Right lobe of liver (tissue), 6 donors: ENCODE measurements around the gene ROBO2. TPM values are rescaled to one million over a fixed set of nuclear protein-coding genes. Genes with fewer than 3 reads are reported as not detected.

Experiments used
- ATAC-seq, 4 donors: fragments of 200-7000 bp; cut with Tn5 transposase; one replicate each; pipeline ENCODE4 v1.9.1; 2020; ENCODE audit warnings: mild to moderate bottlenecking in 4 of 4, moderate library complexity in 4 of 4
- DNase-seq, 3 donors: peaks; one replicate each; pipeline ENCODE4 v3.0.0-alpha.2; 2020
- H3K27ac ChIP-seq, 3 donors: fragments of 200-600 bp; one replicate each; pipeline ENCODE4 v1.8.0; 2022
- H3K27me3 ChIP-seq, 2 donors: fragments of 200-600 bp; one replicate each; pipeline ENCODE4 v1.8.0; 2022
- H3K36me3 ChIP-seq, 4 donors: fragments of 200-600 bp; sonication (generic) in 1 of 4; one replicate each; pipeline versions ENCODE4 v1.5.1 to v1.8.0; 2017 to 2022; ENCODE audit warnings: control low read depth in 1 of 4
- H3K4me1 ChIP-seq, 4 donors: fragments of 200-600 bp; sonication (generic) in 1 of 4; one replicate each; pipeline versions ENCODE4 v1.5.1 to v1.8.0; 2017 to 2022; ENCODE audit warnings: control low read depth in 1 of 4
- H3K4me3 ChIP-seq, 3 donors: fragments of 200-600 bp; one replicate each; pipeline ENCODE4 v1.8.0; 2022
- H3K9me3 ChIP-seq, 4 donors: fragments of 200-600 bp; sonication (generic) in 1 of 4; one replicate each; pipeline versions ENCODE4 v1.5.1 to v1.8.0; 2017 to 2022; ENCODE audit warnings: control low read depth in 1 of 4
- POLR2A ChIP-seq: fragments of 450-650 bp; IDR thresholded peaks from one replicate; pipeline ENCODE4 v1.6.1; 2017; ENCODE audit warnings: antibody characterized with exemption, mild to moderate bottlenecking
- WGBS: methylation state at CpG from one replicate; pipeline ENCODE4 v1.1.6; 2018; ENCODE audit warnings: low coverage, low lambda C conversion rate; ENCODE audit not compliant: insufficient coverage; ENCODE audit errors: missing lambda C conversion rate; 5-methylcytosine and 5-hydroxymethylcytosine counted together
- intact Hi-C, 2 donors: fragments of 100-400 bp; cut with DNase I; formaldehyde crosslinking; loops; one replicate each; pipeline versions ENCODE4 v1.11.2 to v1.14.1; 2022
- total RNA-seq, 6 experiments: library from RNA; depleted of rRNA in 2 of 6; stranded (reverse); fragments of >200 nt in 2 of 6; fragmentation: NEBNext Ultra II Directional in 3 of 6; extraction: Animal tissue kit (Norgen Biotek cat#: 25700) in 3 of 6; gene quantifications; one replicate each; pipeline versions ENCODE4 v1.1.0 to v1.2.4, GENCODE V29; 2016 to 2023
- TF ChIP-seq, protein P1 (sequence below), 4 donors: fragments of 200-600 bp in 3 of 4; fragments of 450-650 bp in 1 of 4; IDR thresholded peaks; one replicate each; pipeline versions ENCODE4 v1.5.1 to v1.8.0; 2016 to 2022; ENCODE audit warnings: antibody characterized with exemption in 4 of 4, mild to moderate bottlenecking in 2 of 4
- donor health status: DM: no; HTN: yes; CAD: no.
- donor health status: DM: no; HTN: no; CAD: no.
- donor health status: DM: no; HTN: no; CAD: no.
- donor health status: DM: no; HTN: yes; CAD: no.
- donor health status: DM: no; HTN: yes; CAD: no.

The ROBO2 gene
- total RNA-seq, 6 experiments from 2014 or later = 0.07 to 1.7 (median 0.67) TPM

DNA sequence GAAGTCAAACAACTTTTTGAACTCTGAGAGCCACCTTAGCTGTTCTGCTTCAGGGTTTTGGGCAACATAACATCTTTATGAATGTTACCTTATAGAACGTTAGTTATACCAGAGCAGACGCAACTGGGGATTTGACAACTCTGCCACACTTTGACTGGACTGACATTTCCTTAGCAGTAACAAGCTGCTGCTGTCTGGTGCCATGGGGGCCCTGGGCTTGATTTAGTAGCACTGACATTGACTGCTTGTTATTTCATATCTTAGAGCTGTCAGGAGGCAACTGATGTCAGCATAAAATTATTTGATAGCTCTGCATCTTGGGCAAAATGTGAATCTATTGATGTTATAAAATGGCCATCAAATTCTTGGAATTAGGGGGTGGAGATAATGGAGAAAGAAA, 285.4 kb downstream of the ROBO2 start:
- Histone ChIP-seq H3K27me3 (no peaks in the 10 kb centered on the region), H3K4me1 (no peaks in the 10 kb centered on the region), H3K27ac (no peak overlapping the region), H3K9me3 (no peaks in the 10 kb centered on the region), H3K36me3 (no peaks in the 10 kb centered on the region), H3K4me3 (no peak overlapping the region)
- DNase-seq (no peak), ATAC-seq (no peak)
- intact Hi-C loops = no loop called here
- WGBS = 88% methylated on average over 2 of the region's 2 CpGs
- TF ChIP-seq, protein P1, sequence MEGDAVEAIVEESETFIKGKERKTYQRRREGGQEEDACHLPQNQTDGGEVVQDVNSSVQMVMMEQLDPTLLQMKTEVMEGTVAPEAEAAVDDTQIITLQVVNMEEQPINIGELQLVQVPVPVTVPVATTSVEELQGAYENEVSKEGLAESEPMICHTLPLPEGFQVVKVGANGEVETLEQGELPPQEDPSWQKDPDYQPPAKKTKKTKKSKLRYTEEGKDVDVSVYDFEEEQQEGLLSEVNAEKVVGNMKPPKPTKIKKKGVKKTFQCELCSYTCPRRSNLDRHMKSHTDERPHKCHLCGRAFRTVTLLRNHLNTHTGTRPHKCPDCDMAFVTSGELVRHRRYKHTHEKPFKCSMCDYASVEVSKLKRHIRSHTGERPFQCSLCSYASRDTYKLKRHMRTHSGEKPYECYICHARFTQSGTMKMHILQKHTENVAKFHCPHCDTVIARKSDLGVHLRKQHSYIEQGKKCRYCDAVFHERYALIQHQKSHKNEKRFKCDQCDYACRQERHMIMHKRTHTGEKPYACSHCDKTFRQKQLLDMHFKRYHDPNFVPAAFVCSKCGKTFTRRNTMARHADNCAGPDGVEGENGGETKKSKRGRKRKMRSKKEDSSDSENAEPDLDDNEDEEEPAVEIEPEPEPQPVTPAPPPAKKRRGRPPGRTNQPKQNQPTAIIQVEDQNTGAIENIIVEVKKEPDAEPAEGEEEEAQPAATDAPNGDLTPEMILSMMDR (IDR thresholded peaks at IDR 0.05) = no peak
- no peak for TF ChIP-seq POLR2A

DNA sequence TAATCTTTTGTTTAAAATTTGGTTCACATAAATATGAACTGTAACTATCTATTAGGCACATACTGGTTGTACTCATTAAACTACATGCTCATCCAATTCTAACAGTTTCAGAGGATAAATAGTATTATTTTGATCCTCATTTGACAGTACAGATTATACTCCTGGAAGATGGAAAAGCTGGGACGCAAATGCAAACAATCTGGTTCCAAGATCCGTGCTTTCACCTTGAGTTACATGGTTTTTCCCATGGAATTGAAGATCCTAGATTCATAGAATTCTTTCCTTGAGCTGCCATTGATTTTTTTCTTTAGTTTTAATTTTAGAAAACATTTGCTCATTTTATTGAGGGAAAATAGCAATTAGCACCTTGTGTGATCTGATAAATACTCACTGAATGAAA, 285.8 kb downstream of the ROBO2 start:
- intact Hi-C loops = no loop called here
- 69% methylated on average over 2 of the region's 2 CpGs for WGBS
- no peaks in the 10 kb centered on the region for H3K36me3 ChIP-seq

DNA sequence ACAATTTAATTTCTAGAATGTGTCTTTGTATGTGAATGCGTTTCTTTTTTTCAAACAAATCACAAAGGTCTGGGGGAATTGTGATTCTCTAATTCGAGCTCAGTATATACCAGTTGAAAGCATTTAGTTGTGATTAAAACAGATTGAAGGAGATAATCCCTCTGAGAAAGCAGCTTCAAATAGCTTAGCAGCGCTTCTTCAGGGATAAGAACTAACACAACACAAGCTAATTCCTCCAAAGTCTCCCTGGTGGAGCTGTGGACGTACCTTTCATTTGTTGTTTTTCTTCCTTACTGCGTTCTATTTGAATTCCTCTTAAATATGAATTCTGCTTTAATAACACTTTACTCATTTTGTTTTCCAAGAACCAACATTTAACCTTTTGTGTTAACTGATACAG, 286.7 kb downstream of the ROBO2 start:
- DNase-seq (no peak), ATAC-seq (no peak)
- Histone ChIP-seq H3K27me3 (no peaks in the 10 kb centered on the region), H3K4me3 (no peak overlapping the region), H3K9me3 (no peaks in the 10 kb centered on the region), H3K36me3 (no peaks in the 10 kb centered on the region), H3K27ac (no peak overlapping the region), H3K4me1 (no peaks in the 10 kb centered on the region)
- 56% methylated on average over 5 of the region's 5 CpGs for WGBS
- TF ChIP-seq, protein P1 (IDR thresholded peaks at IDR 0.05) = no peak
- no peak for TF ChIP-seq POLR2A
- intact Hi-C loops = no loop called here

More for the DNA sequence above, 285.8 kb downstream of the ROBO2 start:
- H3K9me3 ChIP-seq = no peaks in the 10 kb centered on the region
- TF ChIP-seq, protein P1 (IDR thresholded peaks at IDR 0.05) = no peak
- no peak for TF ChIP-seq POLR2A
- DNase-seq = no peak
- no peak for ATAC-seq
- no peaks in the 10 kb centered on the region for H3K27me3 ChIP-seq
- H3K27ac ChIP-seq = no peak overlapping the region
- no peak overlapping the region for H3K4me3 ChIP-seq
- no peaks in the 10 kb centered on the region for H3K4me1 ChIP-seq

DNA sequence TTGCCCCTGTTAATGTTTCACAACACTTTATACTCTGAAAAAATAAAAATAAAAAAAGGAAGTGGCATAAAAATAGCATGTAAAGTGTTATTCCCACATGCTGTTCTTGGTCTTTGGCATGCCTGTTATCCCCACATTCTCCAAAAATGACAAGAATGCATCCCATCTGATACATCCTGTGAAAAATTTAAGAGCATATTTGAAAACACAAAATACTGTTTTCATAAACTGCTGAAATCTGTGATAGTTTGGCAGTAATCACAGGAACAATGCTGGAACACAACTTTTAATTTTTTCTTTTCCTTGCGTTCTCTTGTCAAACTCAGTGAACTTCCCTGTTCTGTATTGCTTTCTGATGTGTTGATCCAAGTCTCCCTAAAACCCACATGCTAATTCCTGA, 288.8 kb downstream of the ROBO2 start:
- H3K4me1 ChIP-seq = no peaks in the 10 kb centered on the region
- TF ChIP-seq POLR2A = no peak
- TF ChIP-seq, protein P1 (IDR thresholded peaks at IDR 0.05) = no peak
- H3K9me3 ChIP-seq = no peaks in the 10 kb centered on the region
- H3K4me3 ChIP-seq = no peak overlapping the region
- intact Hi-C loops = no loop called here
- WGBS = 70% methylated on average over 1 of the region's 1 CpG
- H3K27ac ChIP-seq = no peak overlapping the region
- H3K27me3 ChIP-seq = no peaks in the 10 kb centered on the region
- DNase-seq (no peak), ATAC-seq (no peak)
- H3K36me3 ChIP-seq = no peaks in the 10 kb centered on the region

DNA sequence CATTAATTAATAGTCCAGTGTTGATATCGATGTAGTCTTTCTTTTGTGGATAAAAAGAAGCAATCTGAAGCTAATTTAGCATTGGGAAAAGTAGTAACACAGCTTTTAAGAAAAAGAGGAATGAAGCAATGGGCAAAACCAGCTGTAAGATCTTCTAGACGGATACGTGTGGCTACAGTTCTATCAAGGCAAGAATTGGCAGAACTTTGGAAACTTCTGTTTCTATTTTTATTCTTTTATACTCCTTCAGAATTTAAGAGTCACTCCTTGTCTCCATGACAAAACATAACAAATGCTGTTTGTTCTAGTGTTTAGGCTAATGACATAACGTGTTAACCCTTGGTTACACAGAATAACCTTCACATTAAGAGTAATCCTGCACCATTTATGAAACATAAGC, 289.2 kb downstream of the ROBO2 start:
- Histone ChIP-seq H3K4me3 (no peak overlapping the region), H3K4me1 (no peaks in the 10 kb centered on the region), H3K36me3 (no peaks in the 10 kb centered on the region), H3K27ac (no peak overlapping the region), H3K9me3 (no peaks in the 10 kb centered on the region), H3K27me3 (no peaks in the 10 kb centered on the region)
- 59% methylated on average over 4 of the region's 4 CpGs for WGBS
- ATAC-seq = no peak
- intact Hi-C loops = no loop called here
- DNase-seq = no peak
- TF ChIP-seq, protein P1 (IDR thresholded peaks at IDR 0.05) = no peak
- no peak for TF ChIP-seq POLR2A
